HEK293 (cell line): ENCODE data around the gene PCSK6.

Experiments used
- CTCF ChIP-seq: fragments of 450-650 bp; formaldehyde crosslinking; IDR thresholded peaks from 2 replicates; pipeline ENCODE4 v1.5.1; 2016; ENCODE audit warnings: missing biosample characterization, missing genetic modification characterization
- WT1 ChIP-seq: fragments of 450-650 bp; formaldehyde crosslinking; IDR thresholded peaks from 2 replicates; pipeline ENCODE4 v1.5.1; 2016; ENCODE audit warnings: missing biosample characterization, missing genetic modification characterization
- YY1 ChIP-seq: fragments of 450-650 bp; formaldehyde crosslinking; IDR thresholded peaks from 2 replicates; pipeline ENCODE4 v1.5.1; 2018; ENCODE audit warnings: missing biosample characterization, missing genetic modification characterization
- ZNF148 ChIP-seq: fragments of 450-650 bp; formaldehyde crosslinking; IDR thresholded peaks from 2 replicates; pipeline ENCODE4 v1.5.0; 2017; ENCODE audit warnings: missing biosample characterization, missing genetic modification characterization, borderline replicate concordance

- TF ChIP-seq ZNF148 (tag by site-specific recombination) (no peak), YY1 (tag by site-specific recombination) (no peak), WT1 (tag by site-specific recombination) (no peak), CTCF (tag by site-specific recombination) (no peak)
These were observed 100.1 kb downstream of the PCSK6 start for GRCh38 chr15:101389362-101389761.
